ENCODE measurements around the gene CHD5.
"Not testable (repeated sequence)": the region's sequence is repeated elsewhere in the genome, so short reads cannot be mapped to it uniquely, and the experiment has no call there.

Gene CHD5

GRCh38 chr1:6083385-6083784, 96.7 kb downstream of the CHD5 start:
- Histone ChIP-seq H3K27me3 (ENCODE audit: control insufficient read depth, insufficient read depth, low read length) (no peaks in the 10 kb centered on the region), H3K9ac (ENCODE audit: low read length) (no peak overlapping the region), H3K4me3 (ENCODE audit: low read length) (no peak overlapping the region), H3K4me1 (ENCODE audit: control insufficient read depth, insufficient read depth, low read length) (no peaks in the 10 kb centered on the region), H3K27ac (ENCODE audit: low read depth, low read length) (no peak overlapping the region), H3K36me3 (ENCODE audit: control insufficient read depth, insufficient read depth, low read length) (no peaks in the 10 kb centered on the region)

- Histone ChIP-seq H3K9ac (ENCODE audit: low read length) (no peak overlapping the region), H3K4me1 (ENCODE audit: control insufficient read depth, insufficient read depth, low read length) (no peaks in the 10 kb centered on the region), H3K27ac (ENCODE audit: low read depth, low read length) (no peak overlapping the region), H3K36me3 (ENCODE audit: control insufficient read depth, insufficient read depth, low read length) (no peaks in the 10 kb centered on the region), H3K27me3 (ENCODE audit: control insufficient read depth, insufficient read depth, low read length) (no peaks in the 10 kb centered on the region), H3K4me3 (ENCODE audit: low read length) (no peak overlapping the region)
These were observed 97.6 kb downstream of the CHD5 start for GRCh38 chr1:6082430-6082971.

- no peak overlapping the region for H3K4me3 ChIP-seq (ENCODE audit: low read length)
- H3K27ac ChIP-seq (ENCODE audit: low read depth, low read length) = no peak overlapping the region
- no peak overlapping the region for H3K9ac ChIP-seq (ENCODE audit: low read length)
- H3K36me3 ChIP-seq (ENCODE audit: control insufficient read depth, insufficient read depth, low read length) = no peaks in the 10 kb centered on the region
- H3K27me3 ChIP-seq (ENCODE audit: control insufficient read depth, insufficient read depth, low read length) = no peaks in the 10 kb centered on the region
- no peaks in the 10 kb centered on the region for H3K4me1 ChIP-seq (ENCODE audit: control insufficient read depth, insufficient read depth, low read length)
These were observed 98.2 kb downstream of the CHD5 start for GRCh38 chr1:6081901-6082300.

- Histone ChIP-seq H3K4me1 (ENCODE audit: control insufficient read depth, insufficient read depth, low read length) (no peaks in the 10 kb centered on the region), H3K4me3 (ENCODE audit: low read length) (no peak overlapping the region), H3K27me3 (ENCODE audit: control insufficient read depth, insufficient read depth, low read length) (no peaks in the 10 kb centered on the region), H3K9ac (ENCODE audit: low read length) (no peak overlapping the region), H3K36me3 (ENCODE audit: control insufficient read depth, insufficient read depth, low read length) (no peaks in the 10 kb centered on the region), H3K27ac (ENCODE audit: low read depth, low read length) (no peak overlapping the region)
These were observed 99.7 kb downstream of the CHD5 start for GRCh38 chr1:6080469-6080868.

GRCh38 chr1:6077919-6078318, 102.2 kb downstream of the CHD5 start:
- Histone ChIP-seq H3K4me3 (ENCODE audit: low read length) (no peak overlapping the region), H3K9ac (ENCODE audit: low read length) (no peak overlapping the region), H3K36me3 (ENCODE audit: control insufficient read depth, insufficient read depth, low read length) (no peaks in the 10 kb centered on the region), H3K27me3 (ENCODE audit: control insufficient read depth, insufficient read depth, low read length) (no peaks in the 10 kb centered on the region), H3K27ac (ENCODE audit: low read depth, low read length) (no peak overlapping the region), H3K4me1 (ENCODE audit: control insufficient read depth, insufficient read depth, low read length) (no peaks in the 10 kb centered on the region)

- Histone ChIP-seq H3K36me3 (ENCODE audit: control insufficient read depth, insufficient read depth, low read length) (no peaks in the 10 kb centered on the region), H3K27me3 (ENCODE audit: control insufficient read depth, insufficient read depth, low read length) (no peaks in the 10 kb centered on the region), H3K4me1 (ENCODE audit: control insufficient read depth, insufficient read depth, low read length) (no peaks in the 10 kb centered on the region), H3K27ac (ENCODE audit: low read depth, low read length) (no peak overlapping the region), H3K4me3 (ENCODE audit: low read length) (no peak overlapping the region), H3K9ac (ENCODE audit: low read length) (no peak overlapping the region)
These were observed 102.6 kb downstream of the CHD5 start for GRCh38 chr1:6077506-6077905.

GRCh38 chr1:6077061-6077460, 103.1 kb downstream of the CHD5 start:
- not testable (repeated sequence) for H3K36me3 ChIP-seq (ENCODE audit: control insufficient read depth, insufficient read depth, low read length); H3K27ac ChIP-seq (ENCODE audit: low read depth, low read length); H3K27me3 ChIP-seq (ENCODE audit: control insufficient read depth, insufficient read depth, low read length); H3K4me1 ChIP-seq (ENCODE audit: control insufficient read depth, insufficient read depth, low read length); H3K4me3 ChIP-seq (ENCODE audit: low read length); H3K9ac ChIP-seq (ENCODE audit: low read length)

- no peak overlapping the region for H3K4me3 ChIP-seq (ENCODE audit: low read length)
- no peaks in the 10 kb centered on the region for H3K27me3 ChIP-seq (ENCODE audit: control insufficient read depth, insufficient read depth, low read length)
- no peaks in the 10 kb centered on the region for H3K36me3 ChIP-seq (ENCODE audit: control insufficient read depth, insufficient read depth, low read length)
- no peaks in the 10 kb centered on the region for H3K4me1 ChIP-seq (ENCODE audit: control insufficient read depth, insufficient read depth, low read length)
- no peak overlapping the region for H3K9ac ChIP-seq (ENCODE audit: low read length)
- H3K27ac ChIP-seq (ENCODE audit: low read depth, low read length) = no peak overlapping the region
These were observed 104.4 kb downstream of the CHD5 start for GRCh38 chr1:6075748-6076147.

GRCh38 chr1:6074192-6074901, 105.8 kb downstream of the CHD5 start:
- Histone ChIP-seq H3K27ac (ENCODE audit: low read depth, low read length) (no peak overlapping the region), H3K36me3 (ENCODE audit: control insufficient read depth, insufficient read depth, low read length) (no peaks in the 10 kb centered on the region), H3K27me3 (ENCODE audit: control insufficient read depth, insufficient read depth, low read length) (no peaks in the 10 kb centered on the region), H3K4me1 (ENCODE audit: control insufficient read depth, insufficient read depth, low read length) (no peaks in the 10 kb centered on the region), H3K4me3 (ENCODE audit: low read length) (no peak overlapping the region), H3K9ac (ENCODE audit: low read length) (no peak overlapping the region)

GRCh38 chr1:6073480-6074053, 106.6 kb downstream of the CHD5 start:
- Histone ChIP-seq H3K4me1 (ENCODE audit: control insufficient read depth, insufficient read depth, low read length) (no peaks in the 10 kb centered on the region), H3K4me3 (ENCODE audit: low read length) (no peak overlapping the region), H3K27me3 (ENCODE audit: control insufficient read depth, insufficient read depth, low read length) (no peaks in the 10 kb centered on the region), H3K36me3 (ENCODE audit: control insufficient read depth, insufficient read depth, low read length) (no peaks in the 10 kb centered on the region), H3K9ac (ENCODE audit: low read length) (no peak overlapping the region), H3K27ac (ENCODE audit: low read depth, low read length) (no peak overlapping the region)

- H3K27me3 ChIP-seq (ENCODE audit: control insufficient read depth, insufficient read depth, low read length) = no peaks in the 10 kb centered on the region
These were observed 107.2 kb downstream of the CHD5 start for GRCh38 chr1:6072774-6073479.

GRCh38 chr1:6071219-6071618, 108.9 kb downstream of the CHD5 start:
- Histone ChIP-seq H3K4me3 (ENCODE audit: low read length) (no peak overlapping the region), H3K9ac (ENCODE audit: low read length) (no peak overlapping the region), H3K27ac (ENCODE audit: low read depth, low read length) (no peak overlapping the region), H3K4me1 (ENCODE audit: control insufficient read depth, insufficient read depth, low read length) (no peaks in the 10 kb centered on the region), H3K36me3 (ENCODE audit: control insufficient read depth, insufficient read depth, low read length) (no peaks in the 10 kb centered on the region), H3K27me3 (ENCODE audit: control insufficient read depth, insufficient read depth, low read length) (no peaks in the 10 kb centered on the region)

More at GRCh38 chr1:6072774-6073479, 107.2 kb downstream of the CHD5 start:
- Histone ChIP-seq H3K4me3 (ENCODE audit: low read length) (no peak overlapping the region), H3K9ac (ENCODE audit: low read length) (no peak overlapping the region), H3K36me3 (ENCODE audit: control insufficient read depth, insufficient read depth, low read length) (no peaks in the 10 kb centered on the region), H3K4me1 (ENCODE audit: control insufficient read depth, insufficient read depth, low read length) (no peaks in the 10 kb centered on the region), H3K27ac (ENCODE audit: low read depth, low read length) (no peak overlapping the region)

Measured in rectal smooth muscle tissue (tissue), 1 donor.